Adrenal gland (tissue), 5 donors: ENCODE data around the gene CARTPT.

Source experiments
- POLR2A ChIP-seq, 2 donors: fragments of 450-650 bp; IDR thresholded peaks; one replicate each; pipeline ENCODE4 v1.6.1; 2017; ENCODE audit warnings: antibody characterized with exemption in 2 of 2, mild to moderate bottlenecking in 2 of 2, moderate library complexity in 1 of 2
- TF ChIP-seq, protein P1 (sequence below), 6 experiments: fragments of 450-650 bp in 4 of 6; fragments of 200-600 bp in 2 of 6; sonication (generic) in 1 of 6; IDR thresholded peaks; 1 replicate in 5 of 6; 2 replicates in 1 of 6; pipeline versions ENCODE4 v1.5.1 to v1.8.0; 2016 to 2021; ENCODE audit warnings: antibody characterized with exemption in 6 of 6, mild to moderate bottlenecking in 2 of 6, moderate library complexity in 1 of 6
- donor health status: DM: no; HTN: no; CAD: no.

DNA sequence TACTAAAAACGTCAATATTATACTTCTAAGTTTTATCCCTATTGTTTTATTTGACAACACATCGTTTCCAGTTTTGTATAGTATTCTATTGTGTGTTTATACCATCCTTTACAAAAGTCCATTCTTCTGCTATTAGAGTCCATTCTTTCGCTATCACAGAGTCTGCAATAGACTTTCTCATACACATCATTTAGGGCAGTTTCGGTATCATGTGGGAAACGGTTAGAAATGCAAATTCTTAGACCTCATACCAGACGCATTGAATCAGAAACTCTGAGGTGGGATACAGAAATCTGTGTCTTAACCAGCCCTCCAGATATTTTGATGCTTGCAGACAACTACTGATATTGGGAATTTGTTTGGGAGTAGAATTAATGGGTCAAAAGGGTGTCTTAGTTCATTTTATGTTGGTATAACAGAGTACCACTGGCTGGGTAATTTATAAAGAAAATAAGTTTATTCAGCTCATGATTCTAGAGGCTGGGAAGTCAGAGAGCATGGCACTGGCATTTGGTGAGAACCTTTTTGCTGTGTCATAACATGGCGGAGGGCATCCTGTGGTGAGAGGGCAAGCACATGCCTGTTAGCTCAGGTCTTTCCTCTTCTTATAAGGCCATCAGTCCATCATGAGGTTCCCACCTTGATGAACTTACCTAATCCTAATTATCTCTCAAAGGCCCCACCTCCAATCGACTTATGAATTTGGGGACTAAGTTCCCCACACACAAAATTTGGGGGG, 21.1 kb downstream of the CARTPT start:
- TF ChIP-seq POLR2A (IDR thresholded peaks at IDR 0.05), result no peak
- TF ChIP-seq, protein P1, sequence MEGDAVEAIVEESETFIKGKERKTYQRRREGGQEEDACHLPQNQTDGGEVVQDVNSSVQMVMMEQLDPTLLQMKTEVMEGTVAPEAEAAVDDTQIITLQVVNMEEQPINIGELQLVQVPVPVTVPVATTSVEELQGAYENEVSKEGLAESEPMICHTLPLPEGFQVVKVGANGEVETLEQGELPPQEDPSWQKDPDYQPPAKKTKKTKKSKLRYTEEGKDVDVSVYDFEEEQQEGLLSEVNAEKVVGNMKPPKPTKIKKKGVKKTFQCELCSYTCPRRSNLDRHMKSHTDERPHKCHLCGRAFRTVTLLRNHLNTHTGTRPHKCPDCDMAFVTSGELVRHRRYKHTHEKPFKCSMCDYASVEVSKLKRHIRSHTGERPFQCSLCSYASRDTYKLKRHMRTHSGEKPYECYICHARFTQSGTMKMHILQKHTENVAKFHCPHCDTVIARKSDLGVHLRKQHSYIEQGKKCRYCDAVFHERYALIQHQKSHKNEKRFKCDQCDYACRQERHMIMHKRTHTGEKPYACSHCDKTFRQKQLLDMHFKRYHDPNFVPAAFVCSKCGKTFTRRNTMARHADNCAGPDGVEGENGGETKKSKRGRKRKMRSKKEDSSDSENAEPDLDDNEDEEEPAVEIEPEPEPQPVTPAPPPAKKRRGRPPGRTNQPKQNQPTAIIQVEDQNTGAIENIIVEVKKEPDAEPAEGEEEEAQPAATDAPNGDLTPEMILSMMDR (IDR thresholded peaks at IDR 0.05), result no peak
